ENCODE measurements around the gene GJB1.

Gene GJB1

GRCh38 chrX:71214604-71215337 is 8.3 kb upstream of the GJB1 start:
- in situ Hi-C loops (cut with MboI; ENCODE audit: low sequenced_read_pairs) = no loop called here

- in situ Hi-C loops (cut with MboI; ENCODE audit: low sequenced_read_pairs) = no loop called here
These were observed 7.6 kb upstream of the GJB1 start for GRCh38 chrX:71215338-71215912.

GRCh38 chrX:71216485-71216884 is 6.5 kb upstream of the GJB1 start:
- in situ Hi-C loops (cut with MboI; ENCODE audit: low sequenced_read_pairs) = no loop called here

GRCh38 chrX:71217298-71217697 is 5.7 kb upstream of the GJB1 start:
- in situ Hi-C loops (cut with MboI; ENCODE audit: low sequenced_read_pairs) = no loop called here

GRCh38 chrX:71221145-71221544 is 1.9 kb upstream of the GJB1 start:
- in situ Hi-C loops (cut with MboI; ENCODE audit: low sequenced_read_pairs) = no loop called here

GRCh38 chrX:71224098-71224708 is 1.2 kb downstream of the GJB1 start:
- in situ Hi-C loops (cut with MboI; ENCODE audit: low sequenced_read_pairs) = no loop called here

- in situ Hi-C loops (cut with MboI; ENCODE audit: low sequenced_read_pairs) = no loop called here
These were observed 2.0 kb downstream of the GJB1 start for GRCh38 chrX:71225009-71225408.

GRCh38 chrX:71225676-71226075 is 2.7 kb downstream of the GJB1 start:
- in situ Hi-C loops (cut with MboI; ENCODE audit: low sequenced_read_pairs) = no loop called here

- in situ Hi-C loops (cut with MboI; ENCODE audit: low sequenced_read_pairs) = no loop called here
These were observed 4.5 kb downstream of the GJB1 start for GRCh38 chrX:71227370-71228062.

GRCh38 chrX:71228063-71228642 is 5.1 kb downstream of the GJB1 start:
- in situ Hi-C loops (cut with MboI; ENCODE audit: low sequenced_read_pairs) = no loop called here

- in situ Hi-C loops (cut with MboI; ENCODE audit: low sequenced_read_pairs) = no loop called here
These were observed 12.5 kb downstream of the GJB1 start for GRCh38 chrX:71235482-71235881.

GRCh38 chrX:71236836-71237235 is 13.8 kb downstream of the GJB1 start:
- in situ Hi-C loops (cut with MboI; ENCODE audit: low sequenced_read_pairs) = no loop called here

GRCh38 chrX:71239781-71240180 is 16.8 kb downstream of the GJB1 start:
- in situ Hi-C loops (cut with MboI; ENCODE audit: low sequenced_read_pairs) = no loop called here

GRCh38 chrX:71241301-71241700 is 18.3 kb downstream of the GJB1 start:
- in situ Hi-C loops (cut with MboI; ENCODE audit: low sequenced_read_pairs) = no loop called here

GRCh38 chrX:71244359-71245128 is 21.5 kb downstream of the GJB1 start:
- in situ Hi-C loops (cut with MboI; ENCODE audit: low sequenced_read_pairs) = no loop called here

GRCh38 chrX:71245159-71245558 is 22.1 kb downstream of the GJB1 start:
- in situ Hi-C loops (cut with MboI; ENCODE audit: low sequenced_read_pairs) = no loop called here

GRCh38 chrX:71250841-71251240 is 27.8 kb downstream of the GJB1 start:
- in situ Hi-C loops (cut with MboI; ENCODE audit: low sequenced_read_pairs) = no loop called here

GRCh38 chrX:71251466-71251973 is 28.5 kb downstream of the GJB1 start:
- in situ Hi-C loops (cut with MboI; ENCODE audit: low sequenced_read_pairs) = no loop called here

GRCh38 chrX:71252221-71252620 is 29.2 kb downstream of the GJB1 start:
- in situ Hi-C loops (cut with MboI; ENCODE audit: low sequenced_read_pairs) = no loop called here
